ENCODE data around the gene HOMEZ. TPM values are rescaled to one million over a fixed set of nuclear protein-coding genes. Genes with fewer than 3 reads are reported as not detected.
"Not testable (repeated sequence)": the region's sequence is repeated elsewhere in the genome, so short reads cannot be mapped to it uniquely, and the experiment has no call there.

The HOMEZ gene
- total RNA-seq, 2 donors from 2014 or later, result 8.4 to 10.3 TPM

DNA sequence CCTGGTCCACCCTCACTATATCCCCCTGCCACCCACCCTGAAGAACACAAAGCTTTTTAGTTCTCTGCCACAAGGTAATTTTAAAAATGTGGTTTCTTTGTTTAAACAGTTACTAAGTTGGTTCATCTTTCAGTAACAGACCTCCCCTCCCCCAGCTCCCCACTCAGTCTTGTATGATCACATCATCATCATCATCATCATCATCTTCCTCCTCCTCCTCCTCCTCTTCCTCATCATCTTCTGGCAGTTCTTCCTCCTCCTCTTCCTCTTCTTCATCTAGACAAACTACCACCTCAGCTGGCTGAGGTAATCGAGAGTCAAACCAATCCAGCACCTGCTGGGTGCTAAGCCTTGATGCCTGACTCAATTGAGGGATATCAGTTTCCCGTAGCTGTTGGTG, 10.5 kb downstream of the HOMEZ start:
- Mint-ChIP-seq H3K27me3 (no peaks in the 10 kb centered on the region), H3K4me3 (no peak overlapping the region), H3K27ac (no peak overlapping the region), H3K9me3 (no peaks in the 10 kb centered on the region), H3K36me3 (ENCODE audit: low read depth) (peaks cover 6% of the 10 kb centered on the region), H3K4me1 (no peaks in the 10 kb centered on the region)
- ATAC-seq (replicated peaks), result no peak

DNA sequence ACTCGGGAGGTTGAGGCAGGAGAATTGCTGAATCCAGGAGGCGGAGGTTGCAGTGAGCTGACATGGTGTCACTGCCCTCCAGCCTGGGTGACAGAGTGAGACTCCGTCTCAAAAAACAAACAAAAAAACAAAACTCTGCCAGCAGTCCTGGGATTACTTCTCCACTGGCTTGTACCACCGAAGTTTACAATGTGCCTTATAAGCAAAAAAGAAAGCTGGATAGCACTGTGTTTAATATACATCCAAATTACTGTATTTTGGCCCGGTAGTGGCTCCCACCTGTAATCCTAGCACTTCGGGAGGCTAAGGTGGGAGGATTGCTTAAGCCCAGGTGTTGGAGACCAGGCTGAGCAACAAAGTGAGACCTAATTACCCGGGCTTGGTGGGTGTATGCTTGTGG, 16.7 kb downstream of the HOMEZ start:
- Mint-ChIP-seq H3K27me3 (peaks cover 4% of the 10 kb centered on the region), H3K4me3 (no peak overlapping the region), H3K4me1 (no peaks in the 10 kb centered on the region), H3K27ac (no peak overlapping the region), H3K36me3 (ENCODE audit: low read depth) (no peaks in the 10 kb centered on the region), H3K9me3 (no peaks in the 10 kb centered on the region)
- ATAC-seq (replicated peaks), result no peak

DNA sequence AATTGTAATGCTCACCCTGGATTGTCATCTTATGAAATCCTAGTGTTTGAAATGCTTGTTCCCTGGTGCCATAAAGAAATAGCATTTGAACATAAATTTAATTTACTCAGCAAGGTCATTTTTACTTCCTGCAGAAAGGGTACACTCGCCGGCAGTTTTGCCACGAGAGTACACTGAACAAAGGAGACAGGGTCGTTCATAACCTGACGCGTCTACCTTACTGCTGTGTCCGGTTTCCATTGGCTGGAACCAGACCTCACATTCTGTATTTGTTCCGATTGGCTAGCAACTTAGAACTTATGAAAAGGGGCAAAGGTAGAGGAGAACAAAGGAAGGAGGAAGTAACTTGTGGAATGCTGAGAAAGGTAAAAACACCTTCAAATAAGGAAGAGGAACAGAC, 25.1 kb downstream of the HOMEZ start:
- not testable (repeated sequence) for H3K4me1 Mint-ChIP-seq; H3K36me3 Mint-ChIP-seq (ENCODE audit: low read depth); ATAC-seq (replicated peaks); H3K27ac Mint-ChIP-seq; H3K9me3 Mint-ChIP-seq; H3K4me3 Mint-ChIP-seq
- H3K27me3 Mint-ChIP-seq, result peaks cover 33% of the 10 kb centered on the region

DNA sequence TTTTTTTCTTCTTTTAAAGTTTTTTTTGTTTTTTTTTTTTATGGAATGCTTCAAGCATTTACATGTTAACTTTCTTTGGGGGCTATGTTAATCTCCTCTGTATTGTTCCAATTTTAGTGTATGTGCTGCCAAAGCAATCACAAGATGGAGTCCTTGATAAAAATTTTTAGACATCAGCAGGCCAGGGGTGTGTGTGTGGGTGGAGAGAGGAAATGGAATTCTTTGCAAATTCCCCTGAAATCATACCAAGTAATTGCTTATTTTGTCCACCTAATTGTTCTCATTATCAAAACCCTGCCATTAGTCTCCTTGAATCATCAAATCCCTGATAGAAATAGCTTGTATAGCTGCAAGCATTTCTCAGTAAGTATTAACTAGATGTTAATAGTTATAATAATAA, 26.5 kb downstream of the HOMEZ start:
- peaks cover 30% of the 10 kb centered on the region for H3K27me3 Mint-ChIP-seq
- ATAC-seq (replicated peaks), result no peak

DNA sequence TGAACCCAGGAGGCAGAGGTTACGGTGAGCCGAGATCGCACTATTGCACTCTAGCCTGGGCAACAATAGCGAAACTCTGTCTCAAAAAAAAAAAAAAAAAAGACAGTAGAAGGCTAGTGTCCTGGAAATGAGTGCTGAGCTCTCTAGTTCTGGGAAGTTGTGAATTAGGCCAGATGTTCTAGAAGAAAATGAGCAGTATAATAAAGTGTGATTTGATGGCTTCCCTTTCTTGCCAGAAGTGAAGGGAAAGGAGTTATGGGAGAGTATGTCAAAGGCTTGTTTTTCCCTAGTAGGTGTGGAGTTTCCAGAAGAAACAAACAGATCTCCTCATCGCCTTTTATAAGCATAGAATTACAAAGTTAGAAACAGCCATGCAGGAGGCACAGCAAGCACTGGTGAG, 27.7 kb downstream of the HOMEZ start:
- Mint-ChIP-seq H3K27ac (no peak overlapping the region), H3K36me3 (ENCODE audit: low read depth) (no peaks in the 10 kb centered on the region), H3K9me3 (no peaks in the 10 kb centered on the region), H3K4me3 (no peak overlapping the region), H3K4me1 (no peaks in the 10 kb centered on the region), H3K27me3 (peaks cover 33% of the 10 kb centered on the region)
- ATAC-seq (replicated peaks), result no peak

More for the DNA sequence above, 26.5 kb downstream of the HOMEZ start:
- Mint-ChIP-seq H3K27ac (no peak overlapping the region), H3K36me3 (ENCODE audit: low read depth) (no peaks in the 10 kb centered on the region), H3K4me3 (no peak overlapping the region), H3K4me1 (no peaks in the 10 kb centered on the region), H3K9me3 (no peaks in the 10 kb centered on the region)

DNA sequence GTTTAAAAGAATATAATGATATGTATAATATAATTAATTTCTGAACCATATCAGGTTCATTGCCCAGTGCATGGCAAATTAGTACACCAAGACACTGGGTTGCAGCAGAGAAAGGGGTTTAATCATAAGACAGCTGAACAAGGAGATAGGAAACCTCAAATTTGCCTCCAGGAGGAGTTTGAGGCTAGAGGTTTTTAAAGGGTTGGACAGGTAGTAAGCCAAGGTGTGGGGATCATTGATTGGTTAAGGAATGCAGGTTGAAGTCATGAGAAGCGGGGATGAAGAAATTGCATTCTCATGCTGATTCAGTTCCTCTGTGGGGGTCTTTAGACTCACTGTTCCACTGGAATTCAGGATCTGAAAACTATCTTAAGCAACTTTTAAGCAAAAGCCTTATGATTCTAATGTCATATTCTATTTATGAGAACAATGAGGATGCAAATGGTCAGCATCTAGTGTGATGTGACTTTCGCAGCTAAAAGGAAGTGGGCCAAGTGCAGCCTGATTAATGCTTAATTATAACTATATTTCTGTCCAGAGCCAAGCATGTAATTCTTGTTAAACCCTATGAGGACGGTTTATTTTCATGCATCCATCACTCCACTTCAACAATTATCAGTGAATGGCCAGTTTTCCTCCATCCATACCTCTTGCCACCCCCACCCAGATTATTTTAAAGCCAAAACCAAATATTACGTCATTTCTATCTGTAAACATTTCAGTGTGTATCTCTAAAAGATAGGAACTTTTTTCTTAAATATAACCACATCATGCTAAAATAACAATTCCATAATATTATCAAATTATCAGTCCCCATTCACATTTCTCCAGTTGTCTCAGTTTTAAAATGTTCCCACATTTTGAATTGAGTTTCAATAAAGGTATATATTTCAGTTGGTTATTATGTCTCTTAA, 33.3 kb downstream of the HOMEZ start:
- peaks cover 15% of the 10 kb centered on the region for H3K27me3 Mint-ChIP-seq

DNA sequence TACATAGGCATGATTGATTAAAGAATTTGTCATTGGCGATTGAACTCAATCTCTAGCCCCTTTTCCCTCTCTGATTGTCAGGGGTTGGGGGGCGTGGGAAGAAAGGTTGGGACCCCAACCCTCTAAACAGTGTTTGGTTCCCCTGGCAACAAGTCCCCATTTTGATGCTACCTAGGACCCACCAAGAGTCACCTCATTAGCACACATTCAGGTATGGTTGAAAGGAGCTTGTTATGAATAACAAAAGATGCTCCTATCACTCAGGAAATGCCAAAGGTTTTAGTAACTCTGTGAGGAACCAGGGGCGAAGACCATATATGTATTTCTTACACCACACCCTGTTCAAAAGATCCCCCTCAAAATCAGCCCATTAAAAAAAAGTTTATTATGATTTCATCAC, 33.9 kb downstream of the HOMEZ start:
- no peaks in the 10 kb centered on the region for H3K9me3 Mint-ChIP-seq
- H3K27ac Mint-ChIP-seq, result no peak overlapping the region
- H3K4me3 Mint-ChIP-seq, result no peak overlapping the region
- H3K27me3 Mint-ChIP-seq, result peaks cover 15% of the 10 kb centered on the region
- no peaks in the 10 kb centered on the region for H3K4me1 Mint-ChIP-seq
- H3K36me3 Mint-ChIP-seq (ENCODE audit: low read depth), result no peaks in the 10 kb centered on the region
- ATAC-seq (replicated peaks), result no peak

More for the DNA sequence above, 33.3 kb downstream of the HOMEZ start:
- Mint-ChIP-seq H3K4me3 (no peak overlapping the region), H3K27ac (no peak overlapping the region), H3K36me3 (ENCODE audit: low read depth) (no peaks in the 10 kb centered on the region), H3K4me1 (no peaks in the 10 kb centered on the region), H3K9me3 (no peaks in the 10 kb centered on the region)
- ATAC-seq (replicated peaks), result no peak

DNA sequence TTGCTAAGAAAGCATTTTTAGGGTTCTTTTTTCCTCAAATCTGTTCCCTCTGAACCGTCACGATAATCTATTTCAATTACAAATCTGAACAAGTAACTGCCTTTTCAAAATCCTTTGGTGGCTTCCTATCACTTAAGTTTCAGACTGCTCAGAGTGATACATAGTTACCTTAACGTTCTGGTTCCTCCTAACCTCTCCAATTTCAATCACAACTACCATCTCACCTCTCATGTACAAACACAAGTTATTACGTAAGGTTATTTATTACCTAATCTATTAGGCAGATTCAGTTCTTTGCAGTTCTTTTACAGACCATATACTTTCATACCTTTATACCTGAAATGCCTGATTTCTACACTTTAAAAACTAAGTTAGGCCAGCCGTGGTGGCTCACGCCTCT, 36.1 kb downstream of the HOMEZ start:
- H3K27ac Mint-ChIP-seq, result no peak overlapping the region
- peaks cover 15% of the 10 kb centered on the region for H3K27me3 Mint-ChIP-seq
- no peak for ATAC-seq (replicated peaks)
- no peaks in the 10 kb centered on the region for H3K36me3 Mint-ChIP-seq (ENCODE audit: low read depth)
- no peaks in the 10 kb centered on the region for H3K4me1 Mint-ChIP-seq
- no peak overlapping the region for H3K4me3 Mint-ChIP-seq
- no peaks in the 10 kb centered on the region for H3K9me3 Mint-ChIP-seq

DNA sequence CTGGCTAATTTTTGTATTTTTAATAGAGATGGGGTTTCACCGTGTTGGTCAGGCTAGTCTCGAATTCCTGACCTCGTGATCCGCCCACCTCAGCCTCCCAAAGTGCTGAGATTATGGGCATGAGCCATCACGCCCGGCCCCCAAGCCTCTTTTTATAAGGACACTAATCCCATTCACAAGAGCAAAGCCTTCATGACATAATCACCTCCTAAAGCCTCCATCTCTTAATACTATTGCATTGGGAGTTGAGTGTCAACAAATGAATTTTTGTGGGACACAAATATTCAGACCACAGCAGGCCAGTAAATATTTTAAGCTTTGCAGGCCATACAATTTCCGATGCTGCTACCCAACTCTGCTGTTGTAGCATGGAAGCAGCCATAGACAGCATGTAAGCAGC, 37.3 kb downstream of the HOMEZ start:
- Mint-ChIP-seq H3K27me3 (peaks cover 14% of the 10 kb centered on the region), H3K27ac (no peak overlapping the region), H3K36me3 (ENCODE audit: low read depth) (no peaks in the 10 kb centered on the region), H3K9me3 (no peaks in the 10 kb centered on the region), H3K4me3 (no peak overlapping the region), H3K4me1 (no peaks in the 10 kb centered on the region)
- ATAC-seq (replicated peaks), result no peak

DNA sequence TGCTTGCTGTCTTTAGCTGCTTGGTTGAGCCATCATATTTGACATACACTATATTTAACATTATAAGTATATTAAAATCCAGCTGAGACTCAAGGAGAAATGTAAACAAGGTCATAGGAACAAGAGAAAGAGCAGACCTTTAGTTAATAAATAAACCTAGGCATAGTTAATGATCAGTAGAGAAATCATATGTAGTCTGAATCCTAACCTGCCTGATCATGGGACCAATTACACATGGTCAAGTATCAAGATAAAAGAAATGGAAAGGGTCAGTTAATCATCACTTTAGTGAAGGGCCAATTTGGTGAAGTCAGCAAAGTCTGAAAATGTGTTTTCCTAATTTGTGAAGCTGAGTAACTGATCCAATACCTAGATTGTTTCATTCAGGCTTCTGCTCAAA, 40.6 kb downstream of the HOMEZ start:
- Mint-ChIP-seq H3K4me3 (no peak overlapping the region), H3K36me3 (ENCODE audit: low read depth) (no peaks in the 10 kb centered on the region), H3K27me3 (peaks cover 8% of the 10 kb centered on the region), H3K9me3 (no peaks in the 10 kb centered on the region), H3K4me1 (no peaks in the 10 kb centered on the region), H3K27ac (no peak overlapping the region)
- no peak for ATAC-seq (replicated peaks)

DNA sequence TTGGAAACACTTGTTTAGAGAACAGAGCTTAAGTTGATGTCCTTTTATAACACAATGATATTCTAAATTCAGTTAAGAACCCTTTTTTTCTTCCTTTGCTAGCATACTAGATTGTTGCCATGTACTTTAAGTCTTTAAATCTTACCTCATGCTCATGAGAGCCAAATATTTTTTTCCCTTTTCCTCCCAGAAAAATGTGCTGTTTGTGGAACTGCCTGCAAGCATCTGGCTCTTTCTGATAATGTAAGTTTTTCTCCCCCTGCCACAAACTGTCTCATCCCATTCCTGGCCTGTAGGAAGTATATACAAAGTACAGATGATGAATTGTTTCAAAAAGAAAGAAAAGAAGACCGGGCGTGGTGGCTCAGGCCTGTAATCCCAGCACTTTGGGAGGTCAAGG, 42.9 kb downstream of the HOMEZ start:
- Mint-ChIP-seq H3K9me3 (no peaks in the 10 kb centered on the region), H3K36me3 (ENCODE audit: low read depth) (no peaks in the 10 kb centered on the region), H3K4me1 (no peaks in the 10 kb centered on the region), H3K27me3 (peaks cover 10% of the 10 kb centered on the region), H3K4me3 (no peak overlapping the region), H3K27ac (no peak overlapping the region)
- ATAC-seq (replicated peaks), result no peak

DNA sequence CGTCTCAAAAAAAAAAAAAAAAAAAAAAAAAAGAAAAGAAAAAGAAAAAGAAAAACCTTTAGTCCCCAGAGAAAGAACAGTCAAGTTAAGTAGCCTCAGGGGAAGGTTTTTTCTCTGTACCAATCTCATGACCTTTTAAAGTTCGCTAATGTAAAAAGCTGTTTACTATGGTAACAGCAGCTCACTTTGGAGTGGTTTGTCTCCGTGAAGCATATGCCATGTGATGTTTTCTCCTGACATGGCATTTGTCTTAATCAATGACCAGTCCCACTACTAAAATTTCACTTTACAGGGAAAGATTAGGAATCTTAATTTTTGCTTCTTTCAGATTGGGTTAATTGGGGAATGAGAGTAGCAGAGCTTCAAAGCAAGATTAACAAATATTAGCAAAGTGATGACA, 43.9 kb downstream of the HOMEZ start:
- H3K27ac Mint-ChIP-seq, result no peak overlapping the region
- H3K27me3 Mint-ChIP-seq, result peaks cover 10% of the 10 kb centered on the region
- H3K36me3 Mint-ChIP-seq (ENCODE audit: low read depth), result no peaks in the 10 kb centered on the region
- H3K4me3 Mint-ChIP-seq, result no peak overlapping the region
- H3K4me1 Mint-ChIP-seq, result no peaks in the 10 kb centered on the region
- H3K9me3 Mint-ChIP-seq, result no peaks in the 10 kb centered on the region
- no peak for ATAC-seq (replicated peaks)

DNA sequence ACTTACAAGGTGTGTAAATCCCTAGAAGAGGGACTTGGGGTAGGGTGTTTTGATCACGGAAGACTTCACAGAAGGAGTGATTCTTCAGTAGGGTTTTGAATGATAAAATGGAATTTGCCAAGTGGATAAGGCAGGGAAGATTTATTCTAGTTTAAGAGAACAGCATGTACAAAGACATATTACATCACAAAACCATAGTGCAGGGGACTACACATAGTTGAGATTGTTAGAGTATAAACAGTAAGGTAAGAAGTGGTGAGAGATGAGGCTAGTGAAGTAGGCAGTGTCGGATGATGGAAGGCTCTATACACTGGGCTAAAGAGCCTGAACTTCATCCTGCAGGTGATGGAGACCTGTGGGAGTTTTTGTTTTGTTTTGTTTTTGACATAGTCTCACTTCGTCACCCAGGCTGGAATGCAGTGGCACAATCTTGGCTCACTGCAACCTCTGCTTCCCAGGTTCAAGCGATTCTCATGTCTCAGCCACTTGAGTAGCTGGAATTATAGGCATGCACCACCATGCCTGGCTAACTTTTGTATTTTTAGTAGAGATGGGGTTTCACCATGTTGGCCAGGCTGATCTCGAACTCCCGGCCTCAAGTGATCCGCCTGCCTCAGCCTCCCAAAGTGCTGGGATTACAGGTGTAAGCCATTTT, 44.7 kb downstream of the HOMEZ start:
- peaks cover 10% of the 10 kb centered on the region for H3K27me3 Mint-ChIP-seq
- H3K4me3 Mint-ChIP-seq; H3K4me1 Mint-ChIP-seq; H3K36me3 Mint-ChIP-seq (ENCODE audit: low read depth); H3K27ac Mint-ChIP-seq; H3K9me3 Mint-ChIP-seq; ATAC-seq (replicated peaks): not testable (repeated sequence)

DNA sequence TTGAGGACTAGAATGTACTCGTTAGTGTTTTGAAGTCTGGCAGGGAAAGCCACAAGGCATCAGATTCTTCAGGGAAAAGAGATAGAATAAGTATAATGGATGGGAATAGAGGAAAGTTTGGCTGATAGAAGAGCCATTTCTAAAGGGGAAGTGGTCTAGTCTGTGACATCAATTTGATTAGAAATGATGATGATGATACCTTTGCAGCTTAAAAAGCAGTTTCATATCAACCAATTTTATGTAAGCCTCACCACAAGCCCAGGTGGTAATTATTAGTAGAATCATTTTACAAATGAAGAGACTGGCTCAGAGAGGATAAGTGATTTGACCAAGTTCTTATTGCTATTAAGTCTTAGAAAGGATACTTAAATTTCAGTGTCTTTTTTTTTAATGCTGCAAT, 45.3 kb downstream of the HOMEZ start:
- H3K27ac Mint-ChIP-seq, result no peak overlapping the region
- H3K36me3 Mint-ChIP-seq (ENCODE audit: low read depth), result no peaks in the 10 kb centered on the region
- no peak overlapping the region for H3K4me3 Mint-ChIP-seq
- H3K9me3 Mint-ChIP-seq, result no peaks in the 10 kb centered on the region
- no peak for ATAC-seq (replicated peaks)
- H3K4me1 Mint-ChIP-seq, result no peaks in the 10 kb centered on the region
- peaks cover 10% of the 10 kb centered on the region for H3K27me3 Mint-ChIP-seq
